ENCODE measurements around the gene WASHC1. TPM values are rescaled to one million over a fixed set of nuclear protein-coding genes. Genes with fewer than 3 reads are reported as not detected.
A peak's percentile ranks its signal among the peaks of the same experiment; 100 is the strongest.
"Not testable (repeated sequence)": the region's sequence is repeated elsewhere in the genome, so short reads cannot be mapped to it uniquely, and the experiment has no call there.

The WASHC1 gene
- total RNA-seq, 2 donors from 2014 or later = 21.4 to 23.4 TPM

DNA sequence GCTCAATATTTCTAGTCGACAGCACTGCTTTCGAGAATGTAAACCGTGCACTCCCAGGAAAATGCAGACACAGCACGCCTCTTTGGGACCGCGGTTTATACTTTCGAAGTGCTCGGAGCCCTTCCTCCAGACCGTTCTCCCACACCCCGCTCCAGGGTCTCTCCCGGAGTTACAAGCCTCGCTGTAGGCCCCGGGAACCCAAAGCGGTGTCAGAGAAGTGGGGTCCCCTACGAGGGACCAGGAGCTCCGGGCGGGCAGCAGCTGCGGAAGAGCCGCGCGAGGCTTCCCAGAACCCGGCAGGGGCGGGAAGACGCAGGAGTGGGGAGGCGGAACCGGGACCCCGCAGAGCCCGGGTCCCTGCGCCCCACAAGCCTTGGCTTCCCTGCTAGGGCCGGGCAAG, 481 bp downstream of the WASHC1 start:
- not testable (repeated sequence) for H3K4me3 Mint-ChIP-seq; H3K9me3 Mint-ChIP-seq; DNase-seq; H3K36me3 Mint-ChIP-seq (ENCODE audit: low read depth); H3K27ac Mint-ChIP-seq; H3K4me1 Mint-ChIP-seq; H3K27me3 Mint-ChIP-seq (ENCODE audit: insufficient read depth); H3K9me3 ChIP-seq (ENCODE audit: control insufficient read depth, low read length); H3K36me3 ChIP-seq (ENCODE audit: control insufficient read depth, insufficient read depth, low read length); H3K9ac ChIP-seq (ENCODE audit: extremely low read depth, low read length, poor library complexity, severe bottlenecking); H3K27me3 ChIP-seq (ENCODE audit: control insufficient read depth, insufficient read depth, low read length, poor library complexity, severe bottlenecking); H3K27ac ChIP-seq (ENCODE audit: low read depth, low read length); H3K4me1 ChIP-seq (ENCODE audit: control insufficient read depth, insufficient read depth, low read length)
- 1% methylated on average over 7 of the region's 30 CpGs; no CpG with 5 or more reads in 1 of the 2 experiments for WGBS, 2 experiments (ENCODE audit: insufficient coverage in 1 of 2, insufficient read length in 1 of 2)
- H3K4me3 ChIP-seq (ENCODE audit: low read length) = peak overlapping the region; percentile 67

DNA sequence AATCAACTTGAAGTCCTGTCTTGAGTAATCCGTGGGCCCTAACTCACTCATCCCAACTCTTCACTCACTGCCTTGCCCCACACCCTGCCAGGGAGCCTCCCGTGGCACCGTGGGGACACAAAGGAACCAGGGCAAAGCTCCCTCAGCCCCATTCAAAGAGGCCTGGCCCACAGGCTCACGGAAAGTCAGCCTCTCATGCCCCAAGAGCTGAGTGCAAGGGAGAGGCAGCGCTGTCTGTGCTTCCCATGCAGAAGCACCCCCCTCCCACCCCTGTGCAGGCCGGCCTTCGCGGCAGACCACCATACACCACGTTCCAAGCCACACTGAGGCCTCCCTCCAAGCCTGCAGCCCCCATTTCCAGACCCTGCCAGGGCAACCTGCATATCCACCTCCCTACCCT, 7.6 kb downstream of the WASHC1 start:
- not testable (repeated sequence) for H3K36me3 ChIP-seq (ENCODE audit: control insufficient read depth, insufficient read depth, low read length); H3K4me3 ChIP-seq (ENCODE audit: low read length); H3K27me3 ChIP-seq (ENCODE audit: control insufficient read depth, insufficient read depth, low read length, poor library complexity, severe bottlenecking); H3K27ac ChIP-seq (ENCODE audit: low read depth, low read length); DNase-seq; H3K4me1 Mint-ChIP-seq; H3K4me1 ChIP-seq (ENCODE audit: control insufficient read depth, insufficient read depth, low read length); H3K9me3 Mint-ChIP-seq; H3K36me3 Mint-ChIP-seq (ENCODE audit: low read depth); H3K27ac Mint-ChIP-seq; H3K9me3 ChIP-seq (ENCODE audit: control insufficient read depth, low read length); H3K4me3 Mint-ChIP-seq; H3K9ac ChIP-seq (ENCODE audit: extremely low read depth, low read length, poor library complexity, severe bottlenecking); H3K27me3 Mint-ChIP-seq (ENCODE audit: insufficient read depth)
- WGBS, 2 experiments (ENCODE audit: insufficient coverage in 1 of 2, insufficient read length in 1 of 2) = 100% methylated on average over 1 of the region's 9 CpGs; no CpG with 5 or more reads in 1 of the 2 experiments

DNA sequence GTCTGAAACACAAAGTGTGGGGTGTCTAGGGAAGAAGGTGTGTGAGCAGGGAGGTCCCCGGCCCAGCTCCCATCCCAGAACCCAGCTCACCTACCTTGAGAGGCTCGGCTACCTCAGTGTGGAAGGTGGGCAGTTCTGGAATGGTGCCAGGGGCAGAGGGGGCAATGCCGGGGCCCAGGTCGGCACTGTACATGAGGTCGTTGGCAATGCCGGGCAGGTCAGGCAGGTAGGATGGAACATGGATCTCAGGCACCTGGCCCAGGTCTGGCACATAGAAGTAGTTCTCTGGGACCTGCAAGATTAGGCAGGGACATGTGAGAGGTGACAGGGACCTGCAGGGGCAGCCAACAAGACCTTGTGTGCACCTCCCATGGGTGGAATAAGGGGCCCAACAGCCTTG, 12.4 kb downstream of the WASHC1 start:
- not testable (repeated sequence) for H3K9me3 ChIP-seq (ENCODE audit: control insufficient read depth, low read length); H3K4me1 Mint-ChIP-seq; H3K9me3 Mint-ChIP-seq; DNase-seq; H3K36me3 ChIP-seq (ENCODE audit: control insufficient read depth, insufficient read depth, low read length); H3K4me3 ChIP-seq (ENCODE audit: low read length); H3K4me1 ChIP-seq (ENCODE audit: control insufficient read depth, insufficient read depth, low read length); H3K27me3 ChIP-seq (ENCODE audit: control insufficient read depth, insufficient read depth, low read length, poor library complexity, severe bottlenecking); H3K27ac Mint-ChIP-seq; H3K27ac ChIP-seq (ENCODE audit: low read depth, low read length); H3K36me3 Mint-ChIP-seq (ENCODE audit: low read depth); H3K4me3 Mint-ChIP-seq; H3K27me3 Mint-ChIP-seq (ENCODE audit: insufficient read depth); H3K9ac ChIP-seq (ENCODE audit: extremely low read depth, low read length, poor library complexity, severe bottlenecking)
- WGBS, 2 experiments (ENCODE audit: insufficient coverage in 1 of 2, insufficient read length in 1 of 2) = 87% methylated on average over 4 of the region's 6 CpGs; no CpG with 5 or more reads in 1 of the 2 experiments

DNA sequence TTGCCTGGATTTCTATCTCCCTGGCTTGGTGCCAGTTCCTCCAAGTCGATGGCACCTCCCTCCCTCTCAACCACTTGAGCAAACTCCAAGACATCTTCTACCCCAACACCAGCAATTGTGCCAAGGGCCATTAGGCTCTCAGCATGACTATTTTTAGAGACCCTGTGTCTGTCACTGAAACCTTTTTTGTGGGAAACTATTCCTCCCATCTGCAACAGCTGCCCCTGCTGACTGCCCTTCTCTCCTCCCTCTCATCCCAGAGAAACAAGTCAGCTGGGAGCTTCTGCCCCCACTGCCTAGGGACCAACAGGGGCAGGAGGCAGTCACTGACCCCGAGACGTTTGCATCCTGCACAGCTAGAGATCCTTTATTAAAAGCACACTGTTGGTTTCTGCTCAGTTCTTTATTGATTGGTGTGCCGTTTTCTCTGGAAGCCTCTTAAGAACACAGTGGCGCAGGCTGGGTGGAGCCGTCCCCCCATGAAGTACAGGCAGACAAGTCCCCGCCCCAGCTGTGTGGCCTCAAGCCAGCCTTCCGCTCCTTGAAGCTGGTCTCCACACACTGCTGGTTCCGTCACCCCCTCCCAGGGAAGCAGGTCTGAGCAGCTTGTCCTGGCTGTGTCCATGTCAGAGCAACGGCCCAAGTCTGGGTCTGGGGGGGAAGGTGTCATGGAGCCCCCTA, 15.0 kb downstream of the WASHC1 start:
- not testable (repeated sequence) for H3K36me3 Mint-ChIP-seq (ENCODE audit: low read depth); H3K4me1 Mint-ChIP-seq; H3K4me3 ChIP-seq (ENCODE audit: low read length)

DNA sequence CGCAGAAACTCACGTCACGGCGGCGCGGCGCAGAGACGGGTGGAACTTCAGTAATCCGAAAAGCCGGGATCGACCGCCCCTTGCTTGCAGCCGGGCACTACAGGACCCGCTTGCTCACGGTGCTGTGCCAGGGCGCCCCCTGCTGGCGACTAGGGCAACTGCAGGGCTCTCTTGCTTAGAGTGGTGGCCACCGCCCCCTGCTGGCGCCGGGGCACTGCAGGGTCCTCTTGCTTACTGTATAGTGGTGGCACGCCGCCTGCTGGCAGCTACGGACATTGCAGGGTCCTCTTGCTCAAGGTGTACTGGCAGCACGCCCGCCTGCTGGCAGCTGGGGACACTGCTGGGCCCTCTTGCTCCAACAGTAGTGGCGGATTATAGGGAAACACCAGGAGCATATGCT, 18.1 kb downstream of the WASHC1 start:
- DNase-seq = not testable (repeated sequence)
- WGBS, 2 experiments (ENCODE audit: insufficient coverage in 1 of 2, insufficient read length in 1 of 2) = 48% methylated on average over 6 of the region's 26 CpGs; no CpG with 5 or more reads in 1 of the 2 experiments

More for the DNA sequence above, 15.0 kb downstream of the WASHC1 start:
- not testable (repeated sequence) for H3K4me1 ChIP-seq (ENCODE audit: control insufficient read depth, insufficient read depth, low read length); H3K9ac ChIP-seq (ENCODE audit: extremely low read depth, low read length, poor library complexity, severe bottlenecking); H3K27me3 Mint-ChIP-seq (ENCODE audit: insufficient read depth); H3K9me3 ChIP-seq (ENCODE audit: control insufficient read depth, low read length); H3K27ac Mint-ChIP-seq; H3K27me3 ChIP-seq (ENCODE audit: control insufficient read depth, insufficient read depth, low read length, poor library complexity, severe bottlenecking); H3K4me3 Mint-ChIP-seq; H3K27ac ChIP-seq (ENCODE audit: low read depth, low read length); H3K9me3 Mint-ChIP-seq; H3K36me3 ChIP-seq (ENCODE audit: control insufficient read depth, insufficient read depth, low read length)
- WGBS, 2 experiments (ENCODE audit: insufficient coverage in 1 of 2, insufficient read length in 1 of 2) = 91% methylated on average over 6 of the region's 10 CpGs; no CpG with 5 or more reads in 1 of the 2 experiments
- peak; percentile 19 for DNase-seq

DNA sequence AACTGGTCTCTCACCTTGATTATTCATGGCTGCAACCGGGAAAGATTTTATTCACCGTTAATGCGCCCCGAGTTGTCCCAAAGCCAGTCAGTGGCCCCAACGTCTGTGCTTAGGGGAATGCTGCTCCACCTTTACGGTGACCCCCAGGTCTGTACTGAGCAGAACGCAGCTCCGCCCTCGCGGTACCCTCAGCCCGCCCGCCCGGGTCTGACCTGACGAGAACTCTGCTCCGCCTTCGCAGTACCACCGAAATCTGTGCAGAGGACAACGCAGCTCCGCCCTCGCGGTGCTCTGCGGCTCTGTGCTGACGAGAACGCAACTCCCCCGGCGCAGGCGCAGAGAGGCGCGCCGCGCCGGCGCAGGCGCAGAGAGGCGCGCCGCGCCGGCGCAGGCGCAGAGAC, 18.6 kb downstream of the WASHC1 start:
- not testable (repeated sequence) for H3K27me3 Mint-ChIP-seq (ENCODE audit: insufficient read depth); H3K36me3 Mint-ChIP-seq (ENCODE audit: low read depth); H3K36me3 ChIP-seq (ENCODE audit: control insufficient read depth, insufficient read depth, low read length); H3K9ac ChIP-seq (ENCODE audit: extremely low read depth, low read length, poor library complexity, severe bottlenecking); H3K4me3 Mint-ChIP-seq; H3K9me3 ChIP-seq (ENCODE audit: control insufficient read depth, low read length); H3K4me1 ChIP-seq (ENCODE audit: control insufficient read depth, insufficient read depth, low read length); H3K9me3 Mint-ChIP-seq; H3K4me3 ChIP-seq (ENCODE audit: low read length); H3K27ac Mint-ChIP-seq; H3K27me3 ChIP-seq (ENCODE audit: control insufficient read depth, insufficient read depth, low read length, poor library complexity, severe bottlenecking); H3K4me1 Mint-ChIP-seq; H3K27ac ChIP-seq (ENCODE audit: low read depth, low read length)
- 89 to 93% methylated on average over 10 to 34 of the region's 41 CpGs for WGBS, 2 experiments (ENCODE audit: insufficient coverage in 1 of 2, insufficient read length in 1 of 2)
- peak; percentile 65 for DNase-seq

More for the DNA sequence above, 18.1 kb downstream of the WASHC1 start:
- not testable (repeated sequence) for H3K9me3 ChIP-seq (ENCODE audit: control insufficient read depth, low read length); H3K27me3 Mint-ChIP-seq (ENCODE audit: insufficient read depth); H3K4me1 Mint-ChIP-seq; H3K9me3 Mint-ChIP-seq; H3K27me3 ChIP-seq (ENCODE audit: control insufficient read depth, insufficient read depth, low read length, poor library complexity, severe bottlenecking); H3K4me3 Mint-ChIP-seq; H3K4me3 ChIP-seq (ENCODE audit: low read length); H3K27ac ChIP-seq (ENCODE audit: low read depth, low read length); H3K9ac ChIP-seq (ENCODE audit: extremely low read depth, low read length, poor library complexity, severe bottlenecking); H3K4me1 ChIP-seq (ENCODE audit: control insufficient read depth, insufficient read depth, low read length); H3K36me3 ChIP-seq (ENCODE audit: control insufficient read depth, insufficient read depth, low read length); H3K27ac Mint-ChIP-seq; H3K36me3 Mint-ChIP-seq (ENCODE audit: low read depth)
- TF ChIP-seq, protein P1, sequence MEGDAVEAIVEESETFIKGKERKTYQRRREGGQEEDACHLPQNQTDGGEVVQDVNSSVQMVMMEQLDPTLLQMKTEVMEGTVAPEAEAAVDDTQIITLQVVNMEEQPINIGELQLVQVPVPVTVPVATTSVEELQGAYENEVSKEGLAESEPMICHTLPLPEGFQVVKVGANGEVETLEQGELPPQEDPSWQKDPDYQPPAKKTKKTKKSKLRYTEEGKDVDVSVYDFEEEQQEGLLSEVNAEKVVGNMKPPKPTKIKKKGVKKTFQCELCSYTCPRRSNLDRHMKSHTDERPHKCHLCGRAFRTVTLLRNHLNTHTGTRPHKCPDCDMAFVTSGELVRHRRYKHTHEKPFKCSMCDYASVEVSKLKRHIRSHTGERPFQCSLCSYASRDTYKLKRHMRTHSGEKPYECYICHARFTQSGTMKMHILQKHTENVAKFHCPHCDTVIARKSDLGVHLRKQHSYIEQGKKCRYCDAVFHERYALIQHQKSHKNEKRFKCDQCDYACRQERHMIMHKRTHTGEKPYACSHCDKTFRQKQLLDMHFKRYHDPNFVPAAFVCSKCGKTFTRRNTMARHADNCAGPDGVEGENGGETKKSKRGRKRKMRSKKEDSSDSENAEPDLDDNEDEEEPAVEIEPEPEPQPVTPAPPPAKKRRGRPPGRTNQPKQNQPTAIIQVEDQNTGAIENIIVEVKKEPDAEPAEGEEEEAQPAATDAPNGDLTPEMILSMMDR (conservative IDR thresholded peaks at IDR 0.05) = peak; percentile 71
